NCI-H1930 (cell line): Measurements from ENCODE around the gene NCKAP1.
"Not testable (repeated sequence)": the region's sequence is repeated elsewhere in the genome, so short reads cannot be mapped to it uniquely, and the experiment has no call there.

Experiments used
- DNase-seq, 2 experiments: peaks; one replicate each; lab custom pipeline; 2025; lab: John Stamatoyannopoulos, UW

Gene NCKAP1

GRCh38 chr2:183009249-183009899, 28.9 kb downstream of the NCKAP1 start:
- DNase-seq, result no peak

GRCh38 chr2:183001948-183002347, 36.3 kb downstream of the NCKAP1 start:
- DNase-seq, result no peak

- DNase-seq, result no peak
Observed at GRCh38 chr2:183000846-183001245, 37.4 kb downstream of the NCKAP1 start.

- no peak for DNase-seq
Observed at GRCh38 chr2:182999348-183000028, 38.8 kb downstream of the NCKAP1 start.

- no peak for DNase-seq
Observed at GRCh38 chr2:182994228-182994912, 43.9 kb downstream of the NCKAP1 start.

GRCh38 chr2:182982941-182983340, 55.3 kb downstream of the NCKAP1 start:
- DNase-seq, result no peak

- not testable (repeated sequence) for DNase-seq
Observed at GRCh38 chr2:182981475-182981874, 56.8 kb downstream of the NCKAP1 start.

GRCh38 chr2:182980652-182981051, 57.6 kb downstream of the NCKAP1 start:
- DNase-seq, result no peak

GRCh38 chr2:182980115-182980514, 58.1 kb downstream of the NCKAP1 start:
- DNase-seq, result peak in 1 of 2 experiments; percentile 37

- DNase-seq, result no peak
Observed at GRCh38 chr2:182977463-182977862, 60.8 kb downstream of the NCKAP1 start.

GRCh38 chr2:182973441-182974352, 64.6 kb downstream of the NCKAP1 start:
- no peak for DNase-seq

- DNase-seq, result no peak
Observed at GRCh38 chr2:182972548-182972942, 65.7 kb downstream of the NCKAP1 start.

- no peak for DNase-seq
Observed at GRCh38 chr2:182971820-182972547, 66.3 kb downstream of the NCKAP1 start.

- DNase-seq, result no peak
Observed at GRCh38 chr2:182970486-182970885, 67.8 kb downstream of the NCKAP1 start.

- no peak for DNase-seq
Observed at GRCh38 chr2:182968493-182968892, 69.8 kb downstream of the NCKAP1 start.

GRCh38 chr2:182966356-182966755, 71.9 kb downstream of the NCKAP1 start:
- not testable (repeated sequence) for DNase-seq

- no peak for DNase-seq
Observed at GRCh38 chr2:182962641-182963040, 75.6 kb downstream of the NCKAP1 start.

GRCh38 chr2:182960869-182961268, 77.4 kb downstream of the NCKAP1 start:
- DNase-seq, result not testable (repeated sequence)

GRCh38 chr2:182954789-182955188, 83.5 kb downstream of the NCKAP1 start:
- DNase-seq, result no peak

- no peak for DNase-seq
Observed at GRCh38 chr2:182952741-182953450, 85.4 kb downstream of the NCKAP1 start.
